Breast epithelium (tissue), 3 donors: Measurements from ENCODE around the gene PDIA6.

Source experiments
- CTCF ChIP-seq, 3 donors: fragments of 450-650 bp; IDR thresholded peaks; one replicate each; pipeline ENCODE4 v1.5.1; 2016 to 2017; ENCODE audit warnings: antibody characterized with exemption in 3 of 3, mild to moderate bottlenecking in 3 of 3, moderate library complexity in 3 of 3
- POLR2A ChIP-seq: fragments of 450-650 bp; IDR thresholded peaks from one replicate; pipeline ENCODE4 v1.6.1; 2016; ENCODE audit warnings: antibody characterized with exemption, mild to moderate bottlenecking, moderate library complexity
- POLR2AphosphoS5 ChIP-seq, 3 donors: sonication (generic); formaldehyde crosslinking; IDR thresholded peaks; one replicate each; pipeline ENCODE4 v1.6.1; 2017; ENCODE audit warnings: antibody characterized with exemption in 3 of 3

- TF ChIP-seq CTCF (IDR thresholded peaks at IDR 0.05) (no peak), POLR2A (no peak), POLR2AphosphoS5 (IDR thresholded peaks at IDR 0.05) (no peak)
Measured at GRCh38 chr2:10765914-10766313, 46.7 kb downstream of the PDIA6 start.
